GM21528 (cell line): ENCODE data around the gene SULT2B1.

ENCODE experiments used
- ATAC-seq: cut with Tn5 transposase; IDR thresholded peaks from one replicate; pipeline ENCODE4 v1.9.1; 2021; ENCODE audit warnings: mild to moderate bottlenecking, moderate library complexity; ENCODE audit not compliant: unreplicated experiment, low FRiP score

The SULT2B1 gene

GRCh38 chr19:48596679-48597465 is 44.9 kb downstream of the SULT2B1 start:
- ATAC-seq = no peak

GRCh38 chr19:48598996-48599700 is 47.2 kb downstream of the SULT2B1 start:
- ATAC-seq = no peak

DNA sequence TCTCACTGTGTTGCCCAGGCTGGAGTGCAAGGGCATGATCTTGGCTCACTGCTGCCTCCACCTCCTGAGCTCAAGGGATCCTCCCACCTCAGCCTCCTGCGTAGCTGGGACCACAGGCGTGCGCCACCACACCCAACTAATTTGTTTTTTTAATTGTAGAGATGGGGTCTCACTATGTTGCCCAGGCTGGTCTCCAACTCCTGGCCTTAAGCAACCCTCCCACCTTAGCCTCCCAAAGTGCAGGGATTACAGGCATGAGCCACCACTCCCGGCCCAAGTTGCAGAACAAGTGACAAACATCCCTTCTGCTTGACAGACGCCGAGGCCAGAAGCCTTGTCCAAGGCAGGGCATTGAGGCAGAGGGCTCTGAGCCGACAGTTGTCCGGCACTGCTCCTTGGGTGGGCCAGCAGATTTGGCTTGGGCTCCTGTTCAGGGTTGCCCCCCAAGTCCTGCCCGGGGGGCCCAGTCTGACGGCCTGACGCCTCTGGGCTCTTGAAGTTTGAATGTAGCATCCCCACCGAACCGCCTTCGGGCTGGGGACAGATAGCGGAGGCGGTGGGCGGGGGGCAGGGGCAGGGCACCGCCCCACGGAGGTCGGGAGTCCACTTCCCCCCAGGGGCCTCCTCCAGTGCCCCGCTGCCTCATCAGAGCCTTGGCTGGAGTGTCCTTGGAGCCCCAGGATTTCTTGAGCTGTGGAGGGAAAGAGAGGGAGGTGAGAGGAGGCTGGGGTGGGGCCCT is 48.9 kb downstream of the SULT2B1 start:
- no peak for ATAC-seq

- ATAC-seq = no peak
Observed at GRCh38 chr19:48603001-48603400, 51.0 kb downstream of the SULT2B1 start.

- ATAC-seq = no peak
Observed at GRCh38 chr19:48603449-48603848, 51.5 kb downstream of the SULT2B1 start.

DNA sequence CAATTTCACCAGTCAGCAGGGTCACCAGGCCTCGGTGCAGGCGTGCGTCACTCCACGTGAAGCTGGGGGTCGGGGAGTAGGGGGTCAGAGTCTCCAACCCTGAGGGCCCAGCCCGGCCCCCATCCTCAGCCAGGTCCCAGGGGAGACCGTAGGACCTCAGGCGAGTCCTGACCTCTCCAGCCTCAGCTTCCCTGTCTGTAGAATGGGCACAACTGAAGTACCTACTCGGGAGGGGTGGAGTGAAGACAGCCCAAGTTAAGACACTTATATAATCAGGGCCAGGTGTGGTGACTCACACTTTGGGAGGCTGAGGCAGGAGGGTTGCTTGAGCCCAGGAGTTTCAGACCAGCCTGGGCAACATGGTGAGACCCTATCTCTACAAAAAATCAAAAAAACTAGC is 51.9 kb downstream of the SULT2B1 start:
- no peak for ATAC-seq

DNA sequence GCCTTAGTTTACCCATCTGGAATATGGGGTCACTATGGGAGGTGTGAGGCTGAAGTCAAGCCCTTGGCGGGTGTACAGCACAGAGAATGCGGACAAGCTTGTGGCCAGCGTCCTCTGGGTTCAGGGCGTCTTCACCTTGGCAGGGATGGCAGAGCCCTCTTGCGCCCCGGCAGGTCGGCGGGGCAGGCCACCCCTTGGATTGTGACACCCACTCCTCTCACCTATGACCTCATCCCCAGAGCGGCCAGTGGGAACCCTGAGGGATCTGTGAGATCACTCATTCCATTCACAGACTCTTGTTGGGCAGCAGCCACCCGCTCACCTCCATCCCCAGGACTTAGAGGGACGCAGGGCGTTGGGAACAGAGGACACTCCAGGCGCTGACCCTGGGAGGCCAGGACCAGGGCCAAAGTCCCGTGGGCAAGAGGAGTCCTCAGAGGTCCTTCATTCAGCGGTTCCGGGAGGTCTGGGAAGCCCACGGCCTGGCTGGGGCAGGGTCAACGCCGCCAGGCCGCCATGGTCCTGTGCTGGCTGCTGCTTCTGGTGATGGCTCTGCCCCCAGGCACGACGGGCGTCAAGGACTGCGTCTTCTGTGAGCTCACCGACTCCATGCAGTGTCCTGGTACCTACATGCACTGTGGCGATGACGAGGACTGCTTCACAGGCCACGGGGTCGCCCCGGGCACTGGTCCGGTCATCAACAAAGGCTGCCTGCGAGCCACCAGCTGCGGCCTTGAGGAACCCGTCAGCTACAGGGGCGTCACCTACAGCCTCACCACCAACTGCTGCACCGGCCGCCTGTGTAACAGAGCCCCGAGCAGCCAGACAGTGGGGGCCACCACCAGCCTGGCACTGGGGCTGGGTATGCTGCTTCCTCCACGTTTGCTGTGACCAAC is 54.7 kb downstream of the SULT2B1 start, which contains the start of gene SPACA4:
SPACA4 (plus strand) TSS at position 280 of the 896 bp plus-strand sequence; CDS start at position 517, 237 bp downstream.
- no peak for ATAC-seq

- ATAC-seq = no peak
Observed at GRCh38 chr19:48607359-48607755, 55.4 kb downstream of the SULT2B1 start.

- peak; percentile 46 for ATAC-seq
Observed at GRCh38 chr19:48608798-48609263, 56.9 kb downstream of the SULT2B1 start.

- ATAC-seq = no peak
Observed at GRCh38 chr19:48609571-48610108, 57.7 kb downstream of the SULT2B1 start.

GRCh38 chr19:48611872-48612271 is 59.9 kb downstream of the SULT2B1 start:
- no peak for ATAC-seq

GRCh38 chr19:48613024-48613851 is 61.3 kb downstream of the SULT2B1 start:
- no peak for ATAC-seq

DNA sequence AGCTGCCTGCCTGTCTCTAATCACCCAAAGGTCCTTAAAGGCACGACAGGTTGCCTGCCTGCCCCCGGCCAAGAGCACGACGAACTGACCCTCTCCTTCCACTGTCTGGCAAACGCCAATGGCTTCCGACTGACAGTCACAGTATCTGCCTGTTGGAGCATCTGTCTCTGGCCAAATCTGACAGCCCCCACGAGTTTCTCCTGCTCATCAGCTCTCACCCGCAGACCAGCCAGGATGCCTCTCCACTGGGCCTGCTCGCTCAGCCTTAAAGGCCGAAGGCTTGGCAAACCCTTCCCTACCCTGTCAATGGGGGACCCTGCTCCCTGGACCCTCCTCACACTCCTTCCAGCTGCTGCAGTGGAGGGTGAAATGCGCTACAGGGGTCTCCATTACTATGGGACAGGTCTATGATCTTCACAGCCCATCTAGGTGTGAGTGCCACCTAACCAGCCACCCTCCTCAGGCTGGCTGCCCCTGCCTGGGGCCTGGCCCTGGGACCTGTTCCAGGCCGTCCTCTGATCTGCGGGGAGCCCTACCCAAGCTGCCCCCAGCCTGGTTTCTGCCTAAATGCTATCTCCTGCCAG is 62.0 kb downstream of the SULT2B1 start:
- ATAC-seq = no peak

DNA sequence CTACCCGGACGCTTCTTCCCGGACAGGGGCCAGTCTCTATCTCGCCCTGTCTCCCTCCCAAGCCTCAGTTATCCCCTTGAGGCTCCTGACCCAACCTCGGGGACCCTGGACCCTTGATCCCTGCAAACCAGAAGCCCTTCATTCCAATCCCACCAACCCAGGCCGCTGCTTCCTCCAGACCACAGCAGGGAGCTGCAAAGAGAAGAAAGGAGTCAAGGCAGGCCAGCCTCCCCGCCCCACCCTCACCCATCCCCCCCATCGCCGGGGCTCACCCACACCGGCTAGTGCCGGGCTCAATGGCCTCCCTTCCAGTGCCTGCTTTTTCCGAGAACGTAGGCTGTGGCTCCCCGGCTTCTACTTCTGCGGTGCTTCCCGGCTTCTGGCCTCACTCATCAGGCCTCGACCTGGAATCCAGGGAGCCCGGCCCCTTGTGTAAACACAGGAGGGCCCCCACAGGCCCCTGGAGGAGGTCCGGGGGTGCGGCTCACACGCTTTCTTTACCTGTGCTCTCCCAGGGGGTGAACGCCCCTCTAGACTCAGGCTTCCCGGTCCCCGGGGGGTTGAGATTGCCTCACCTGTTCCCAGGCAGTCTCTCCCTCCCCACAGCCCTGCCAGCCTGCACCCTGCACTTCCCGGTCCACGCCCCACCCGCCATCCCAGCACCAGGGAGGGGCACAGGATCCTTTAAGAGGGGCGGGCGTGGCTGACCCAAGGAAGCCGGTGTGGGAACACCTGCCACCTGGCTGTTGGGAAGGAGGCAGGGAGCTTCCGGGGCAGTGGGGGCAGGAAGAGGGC is 62.7 kb downstream of the SULT2B1 start, which contains the start of gene FAM83E:
FAM83E (minus strand) TSS at position 641 of the 795 bp plus-strand sequence. CDS start 1,704 bp downstream, outside the sequence.
- no peak for ATAC-seq

DNA sequence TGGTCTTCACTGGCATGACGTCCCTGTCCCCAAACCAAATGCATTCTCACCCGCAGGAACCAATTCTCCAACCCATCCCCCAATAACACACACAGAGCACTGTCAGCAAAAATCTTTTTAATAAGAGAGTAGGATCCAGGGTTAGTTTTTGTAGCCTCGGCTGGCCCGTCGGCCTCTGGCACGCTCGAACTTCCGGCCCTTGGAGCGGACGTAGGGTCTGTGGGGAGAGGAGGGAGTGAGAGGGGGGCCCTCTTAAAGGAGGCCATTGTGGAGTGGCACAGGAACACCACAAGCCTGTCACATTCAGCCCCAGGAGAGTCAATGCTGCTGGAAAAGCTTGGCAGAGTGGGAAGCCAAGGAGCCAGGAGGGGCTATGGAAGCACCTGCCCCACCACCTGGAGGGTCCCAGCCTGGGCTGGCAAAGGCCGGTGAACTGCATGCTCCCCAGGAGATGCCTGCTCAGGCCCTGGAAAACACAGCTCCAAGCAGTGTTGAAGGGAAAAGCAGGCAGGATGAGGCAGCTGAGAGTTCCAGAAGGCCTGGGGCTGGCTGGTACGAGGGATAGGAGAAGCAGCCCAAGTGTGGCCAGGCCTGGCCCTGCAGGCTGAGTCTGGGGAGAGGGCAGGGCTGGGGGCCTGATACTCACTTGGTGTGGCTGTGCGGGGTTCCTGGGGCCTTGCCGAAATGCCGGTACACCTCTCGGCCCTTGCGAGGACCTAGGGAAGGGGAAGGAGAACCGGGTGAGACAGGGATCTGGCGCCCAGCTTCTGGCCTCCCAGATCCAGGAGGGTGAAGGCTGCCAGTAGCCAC is 63.5 kb downstream of the SULT2B1 start:
- ATAC-seq = no peak

GRCh38 chr19:48616041-48616436 is 64.1 kb downstream of the SULT2B1 start:
- ATAC-seq = no peak
